ENCODE results near the gene SETD5.

The SETD5 gene

DNA sequence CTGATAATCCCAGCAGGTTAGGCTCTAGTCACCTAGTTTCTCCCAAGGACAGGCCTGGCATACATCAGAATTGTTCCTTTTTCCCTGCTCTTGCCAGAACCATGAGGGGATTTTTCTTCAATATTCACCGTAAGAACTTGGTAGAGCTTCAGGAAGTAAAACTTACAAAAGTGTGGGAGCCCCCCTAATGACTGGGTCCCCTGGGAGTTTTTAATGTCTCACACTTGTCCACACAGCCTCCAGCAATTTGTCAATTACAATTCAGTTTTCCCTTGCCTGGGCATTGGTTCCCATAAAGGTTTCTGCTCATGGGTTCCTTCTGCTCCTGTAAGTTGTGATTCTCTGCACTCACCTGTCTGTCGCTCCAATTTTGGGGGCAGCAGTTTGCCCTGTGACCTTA lies 127.7 kb downstream of the SETD5 start:
- DNase-seq, result no peak

Data from CD4-positive, alpha-beta T cell treated with Interferon gamma for 1 hour (primary cell).